HUES6 (cell line): ENCODE results near the gene UBAP1.
A peak's percentile ranks its signal among the peaks of the same experiment; 100 is the strongest.
"Not testable (repeated sequence)": the region's sequence is repeated elsewhere in the genome, so short reads cannot be mapped to it uniquely, and the experiment has no call there.

ENCODE experiments used
- H3K27ac ChIP-seq: 2 replicates; pipeline ENCODE4 v1.7.0; 2013; ENCODE audit warnings: low read depth, mild to moderate bottlenecking, low read length, inconsistent platforms
- H3K27me3 ChIP-seq: 2 replicates; pipeline ENCODE4 v1.6.1; 2013; ENCODE audit warnings: low read length; ENCODE audit not compliant: control insufficient read depth, insufficient read depth
- H3K36me3 ChIP-seq: 2 replicates; pipeline ENCODE4 v1.6.1; 2013; ENCODE audit warnings: low read length; ENCODE audit not compliant: control insufficient read depth, insufficient read depth
- H3K4me1 ChIP-seq: 2 replicates; pipeline ENCODE4 v1.6.1; 2013; ENCODE audit warnings: low read length; ENCODE audit not compliant: control insufficient read depth, insufficient read depth
- H3K4me3 ChIP-seq: 2 replicates; pipeline ENCODE4 v1.5.1; 2013; ENCODE audit warnings: low read depth, low read length
- H3K9ac ChIP-seq: one replicate; pipeline ENCODE4 v1.6.1; 2013; ENCODE audit warnings: mild to moderate bottlenecking, low read length
- H3K9me3 ChIP-seq: 2 replicates; pipeline ENCODE4 v1.6.1; 2013; ENCODE audit warnings: low read depth, low read length; ENCODE audit not compliant: control insufficient read depth, insufficient read depth

Gene UBAP1

GRCh38 chr9:34178436-34179212 lies at the start of gene UBAP1:
Gene UBAP1, plus strand, starts transcription at chr9:34179043. Its CDS starts 41,872 bp downstream, at chr9:34220915.
- Histone ChIP-seq H3K36me3 (no peaks in the 10 kb centered on the region), H3K27ac (peak within 1 kb of the TSS; percentile 84), H3K4me3 (peak within 1 kb of the TSS; percentile 75), H3K4me1 (no peaks in the 10 kb centered on the region), H3K27me3 (no peaks in the 10 kb centered on the region), H3K9me3 (no peaks in the 10 kb centered on the region), H3K9ac (peak within 1 kb of the TSS; percentile 90)

GRCh38 chr9:34131571-34131970 lies 47.3 kb upstream of the UBAP1 start:
- no peak overlapping the region for H3K4me3 ChIP-seq
- peaks cover 5% of the 10 kb centered on the region for H3K4me1 ChIP-seq
- H3K27ac ChIP-seq, result no peak overlapping the region
- H3K36me3 ChIP-seq, result no peaks in the 10 kb centered on the region
- no peaks in the 10 kb centered on the region for H3K9me3 ChIP-seq
- no peaks in the 10 kb centered on the region for H3K27me3 ChIP-seq
- no peak overlapping the region for H3K9ac ChIP-seq

- Histone ChIP-seq H3K27ac (no peak overlapping the region), H3K4me1 (no peaks in the 10 kb centered on the region), H3K4me3 (no peak overlapping the region), H3K9me3 (no peaks in the 10 kb centered on the region), H3K36me3 (no peaks in the 10 kb centered on the region), H3K27me3 (no peaks in the 10 kb centered on the region), H3K9ac (no peak overlapping the region)
Observed at GRCh38 chr9:34133436-34133949, 45.4 kb upstream of the UBAP1 start.

GRCh38 chr9:34134521-34134920 lies 44.3 kb upstream of the UBAP1 start:
- H3K4me1 ChIP-seq, result no peaks in the 10 kb centered on the region
- H3K9ac ChIP-seq, result no peak overlapping the region
- no peaks in the 10 kb centered on the region for H3K36me3 ChIP-seq
- H3K27me3 ChIP-seq, result no peaks in the 10 kb centered on the region
- no peak overlapping the region for H3K4me3 ChIP-seq
- H3K9me3 ChIP-seq, result no peaks in the 10 kb centered on the region
- no peak overlapping the region for H3K27ac ChIP-seq

GRCh38 chr9:34138644-34139043 lies 40.2 kb upstream of the UBAP1 start:
- not testable (repeated sequence) for H3K4me1 ChIP-seq, H3K27me3 ChIP-seq, H3K27ac ChIP-seq, H3K36me3 ChIP-seq, H3K4me3 ChIP-seq, H3K9me3 ChIP-seq, H3K9ac ChIP-seq

GRCh38 chr9:34139477-34140146 lies 39.2 kb upstream of the UBAP1 start:
- Histone ChIP-seq H3K27ac (no peak overlapping the region), H3K27me3 (no peaks in the 10 kb centered on the region), H3K4me1 (no peaks in the 10 kb centered on the region), H3K9ac (no peak overlapping the region), H3K4me3 (no peak overlapping the region), H3K9me3 (no peaks in the 10 kb centered on the region), H3K36me3 (no peaks in the 10 kb centered on the region)

- no peaks in the 10 kb centered on the region for H3K9me3 ChIP-seq
- H3K4me1 ChIP-seq, result no peaks in the 10 kb centered on the region
- H3K27me3 ChIP-seq, result no peaks in the 10 kb centered on the region
- H3K27ac ChIP-seq, result no peak overlapping the region
- no peak overlapping the region for H3K4me3 ChIP-seq
- H3K36me3 ChIP-seq, result no peaks in the 10 kb centered on the region
- no peak overlapping the region for H3K9ac ChIP-seq
Observed at GRCh38 chr9:34140853-34141252, 38.0 kb upstream of the UBAP1 start.

- H3K27me3 ChIP-seq, result no peaks in the 10 kb centered on the region
- no peak overlapping the region for H3K27ac ChIP-seq
- no peak overlapping the region for H3K4me3 ChIP-seq
- no peaks in the 10 kb centered on the region for H3K9me3 ChIP-seq
- H3K36me3 ChIP-seq, result no peaks in the 10 kb centered on the region
- H3K4me1 ChIP-seq, result no peaks in the 10 kb centered on the region
- H3K9ac ChIP-seq, result no peak overlapping the region
Observed at GRCh38 chr9:34143116-34143515, 35.7 kb upstream of the UBAP1 start.

- Histone ChIP-seq H3K9ac (no peak overlapping the region), H3K4me1 (no peaks in the 10 kb centered on the region), H3K9me3 (no peaks in the 10 kb centered on the region), H3K27me3 (no peaks in the 10 kb centered on the region), H3K36me3 (no peaks in the 10 kb centered on the region), H3K4me3 (no peak overlapping the region), H3K27ac (no peak overlapping the region)
Observed at GRCh38 chr9:34145165-34145564, 33.7 kb upstream of the UBAP1 start.

- no peak overlapping the region for H3K4me3 ChIP-seq
- peaks cover 3% of the 10 kb centered on the region; the same call in 1 of the 2 replicates for H3K4me1 ChIP-seq
- no peaks in the 10 kb centered on the region for H3K27me3 ChIP-seq
- no peaks in the 10 kb centered on the region for H3K9me3 ChIP-seq
- H3K27ac ChIP-seq, result no peak overlapping the region
- H3K36me3 ChIP-seq, result no peaks in the 10 kb centered on the region
- no peak overlapping the region for H3K9ac ChIP-seq
Observed at GRCh38 chr9:34151398-34151797, 27.4 kb upstream of the UBAP1 start.

- no peak overlapping the region for H3K27ac ChIP-seq
- peaks cover 6% of the 10 kb centered on the region for H3K4me1 ChIP-seq
- no peaks in the 10 kb centered on the region for H3K27me3 ChIP-seq
- no peak overlapping the region for H3K9ac ChIP-seq
- no peak overlapping the region for H3K4me3 ChIP-seq
- no peaks in the 10 kb centered on the region for H3K36me3 ChIP-seq
- no peaks in the 10 kb centered on the region for H3K9me3 ChIP-seq
Observed at GRCh38 chr9:34154057-34154456, 24.8 kb upstream of the UBAP1 start.
